Breast epithelium (tissue), 4 donors: ENCODE measurements around the gene CDK18. TPM values are rescaled to one million over a fixed set of nuclear protein-coding genes. Genes with fewer than 3 reads are reported as not detected.

Experiments
- DNase-seq, 2 donors: peaks; one replicate each; pipeline ENCODE4 v3.0.0-alpha.2; 2019; ENCODE audit warnings: low spot score in 2 of 2
- H3K27ac ChIP-seq, 2 donors: fragments of 200-600 bp; sonication (generic) in 1 of 2; one replicate each; pipeline ENCODE4 v1.5.1; 2016 to 2019; ENCODE audit warnings: mild to moderate bottlenecking in 1 of 2
- H3K27me3 ChIP-seq, 2 donors: fragments of 200-600 bp; sonication (generic) in 1 of 2; one replicate each; pipeline versions ENCODE4 v1.5.1 to v1.6.0; 2017 to 2019; ENCODE audit warnings: control low read depth in 1 of 2, mild to moderate bottlenecking in 1 of 2
- H3K36me3 ChIP-seq: fragments of 200-600 bp; one replicate; pipeline ENCODE4 v1.5.1; 2019
- H3K4me1 ChIP-seq, 2 donors: fragments of 200-600 bp; sonication (generic); one replicate each; pipeline ENCODE4 v1.5.1; 2016 to 2019; ENCODE audit warnings: control low read depth in 1 of 2
- H3K4me3 ChIP-seq, 3 donors: fragments of 200-600 bp; sonication (generic); 1 replicate in 2 of 3; 2 replicates in 1 of 3; pipeline ENCODE4 v1.5.1; 2016 to 2019; ENCODE audit warnings: mild to moderate bottlenecking in 3 of 3, moderate library complexity in 2 of 3
- H3K9me3 ChIP-seq, 2 donors: fragments of 200-600 bp; sonication (generic) in 1 of 2; one replicate each; pipeline ENCODE4 v1.5.1; 2016 to 2019; ENCODE audit warnings: control low read depth in 1 of 2
- POLR2A ChIP-seq: fragments of 450-650 bp; IDR thresholded peaks from one replicate; pipeline ENCODE4 v1.6.1; 2016; ENCODE audit warnings: antibody characterized with exemption, mild to moderate bottlenecking, moderate library complexity
- POLR2AphosphoS5 ChIP-seq, 3 donors: sonication (generic); formaldehyde crosslinking; IDR thresholded peaks; one replicate each; pipeline ENCODE4 v1.6.1; 2017; ENCODE audit warnings: antibody characterized with exemption in 3 of 3
- intact Hi-C: fragments of 100-400 bp; cut with DNase I; formaldehyde crosslinking; loops from one replicate; pipeline ENCODE4 v1.15.1; 2023; ENCODE audit warnings: low total_unique reads
- total RNA-seq, 3 donors: library from RNA; depleted of rRNA; stranded (reverse); fragments of >200 nt; gene quantifications; one replicate each; pipeline ENCODE4 v1.1.0, GENCODE V29; 2016
- TF ChIP-seq, protein P1 (sequence below), 3 donors: fragments of 450-650 bp; IDR thresholded peaks; one replicate each; pipeline ENCODE4 v1.5.1; 2016 to 2017; ENCODE audit warnings: antibody characterized with exemption in 3 of 3, mild to moderate bottlenecking in 3 of 3, moderate library complexity in 3 of 3

Gene CDK18
- total RNA-seq, 3 donors from 2014 or later: 1.4 to 12.3 (median 9.2) TPM

DNA sequence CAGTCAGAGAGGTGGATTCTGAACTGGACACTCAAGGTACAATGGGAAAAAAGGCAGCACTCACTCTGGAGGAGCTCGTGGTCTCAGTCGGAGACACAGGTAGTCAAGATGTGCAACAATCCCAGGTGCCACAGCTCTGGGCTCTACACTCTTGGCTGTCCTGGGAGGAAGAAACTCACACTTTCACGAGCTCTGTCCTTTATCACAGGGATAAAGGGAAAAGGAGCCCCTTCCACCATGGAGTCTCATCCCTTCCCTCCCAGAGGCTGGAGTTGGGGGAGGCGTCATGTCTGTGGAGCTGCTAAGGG, 20.3 kb downstream of the CDK18 start:
- no peak overlapping the region for H3K27ac ChIP-seq
- intact Hi-C loops: no loop called here

DNA sequence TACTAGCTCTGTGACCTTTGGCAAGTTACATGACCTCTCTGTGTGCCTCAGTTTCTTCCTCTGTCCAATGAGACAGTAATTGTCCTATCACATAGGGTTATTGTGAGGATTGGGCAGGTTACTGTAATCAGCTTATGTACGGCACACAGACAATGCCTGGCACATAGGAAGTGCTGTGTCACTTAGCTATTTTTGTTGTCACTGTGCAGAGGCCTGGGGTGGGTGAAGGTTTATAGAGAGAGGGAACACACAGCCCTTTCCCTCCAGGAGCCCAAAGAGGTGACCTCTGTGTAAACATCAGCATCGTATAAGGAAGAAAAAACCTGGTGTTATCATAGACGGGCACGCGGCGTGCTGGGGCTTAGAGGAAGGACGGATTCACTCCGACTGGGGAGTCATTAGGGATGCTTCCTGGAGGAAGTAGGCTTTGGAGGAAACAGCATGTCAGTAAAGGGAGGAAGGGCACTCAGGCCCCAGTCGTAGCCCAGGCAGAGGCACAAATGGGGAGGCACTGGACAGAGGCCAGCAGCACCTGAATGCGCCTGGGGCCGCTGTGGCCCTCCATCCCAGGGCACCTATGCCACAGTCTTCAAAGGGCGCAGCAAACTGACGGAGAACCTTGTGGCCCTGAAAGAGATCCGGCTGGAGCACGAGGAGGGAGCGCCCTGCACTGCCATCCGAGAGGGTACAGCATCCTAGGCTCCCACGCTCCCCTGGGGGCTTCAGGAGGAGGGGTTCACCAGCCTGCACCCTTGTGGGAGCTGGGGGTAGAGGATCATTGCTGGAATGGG, 21.2 kb downstream of the CDK18 start:
- Histone ChIP-seq H3K4me3 (no peak overlapping the region), H3K4me1 (peaks cover 0 to 3% of the 10 kb centered on the region in 2 donors), H3K27me3 (no peaks in the 10 kb centered on the region), H3K36me3 (no peaks in the 10 kb centered on the region), H3K9me3 (no peaks in the 10 kb centered on the region), H3K27ac (no peak overlapping the region)
- no peak for DNase-seq
- intact Hi-C loops: no loop called here
- TF ChIP-seq POLR2AphosphoS5 (IDR thresholded peaks at IDR 0.05): no peak
- TF ChIP-seq, protein P1, sequence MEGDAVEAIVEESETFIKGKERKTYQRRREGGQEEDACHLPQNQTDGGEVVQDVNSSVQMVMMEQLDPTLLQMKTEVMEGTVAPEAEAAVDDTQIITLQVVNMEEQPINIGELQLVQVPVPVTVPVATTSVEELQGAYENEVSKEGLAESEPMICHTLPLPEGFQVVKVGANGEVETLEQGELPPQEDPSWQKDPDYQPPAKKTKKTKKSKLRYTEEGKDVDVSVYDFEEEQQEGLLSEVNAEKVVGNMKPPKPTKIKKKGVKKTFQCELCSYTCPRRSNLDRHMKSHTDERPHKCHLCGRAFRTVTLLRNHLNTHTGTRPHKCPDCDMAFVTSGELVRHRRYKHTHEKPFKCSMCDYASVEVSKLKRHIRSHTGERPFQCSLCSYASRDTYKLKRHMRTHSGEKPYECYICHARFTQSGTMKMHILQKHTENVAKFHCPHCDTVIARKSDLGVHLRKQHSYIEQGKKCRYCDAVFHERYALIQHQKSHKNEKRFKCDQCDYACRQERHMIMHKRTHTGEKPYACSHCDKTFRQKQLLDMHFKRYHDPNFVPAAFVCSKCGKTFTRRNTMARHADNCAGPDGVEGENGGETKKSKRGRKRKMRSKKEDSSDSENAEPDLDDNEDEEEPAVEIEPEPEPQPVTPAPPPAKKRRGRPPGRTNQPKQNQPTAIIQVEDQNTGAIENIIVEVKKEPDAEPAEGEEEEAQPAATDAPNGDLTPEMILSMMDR (IDR thresholded peaks at IDR 0.05): no peak
- TF ChIP-seq POLR2A: no peak

More for the DNA sequence above, 20.3 kb downstream of the CDK18 start:
- Histone ChIP-seq H3K9me3 (no peaks in the 10 kb centered on the region), H3K4me1 (peaks cover 0 to 3% of the 10 kb centered on the region in 2 donors), H3K36me3 (no peaks in the 10 kb centered on the region), H3K4me3 (no peak overlapping the region), H3K27me3 (no peaks in the 10 kb centered on the region)
- DNase-seq: no peak
- TF ChIP-seq, protein P1 (IDR thresholded peaks at IDR 0.05): no peak
- TF ChIP-seq POLR2AphosphoS5 (IDR thresholded peaks at IDR 0.05) (no peak), POLR2A (no peak)

DNA sequence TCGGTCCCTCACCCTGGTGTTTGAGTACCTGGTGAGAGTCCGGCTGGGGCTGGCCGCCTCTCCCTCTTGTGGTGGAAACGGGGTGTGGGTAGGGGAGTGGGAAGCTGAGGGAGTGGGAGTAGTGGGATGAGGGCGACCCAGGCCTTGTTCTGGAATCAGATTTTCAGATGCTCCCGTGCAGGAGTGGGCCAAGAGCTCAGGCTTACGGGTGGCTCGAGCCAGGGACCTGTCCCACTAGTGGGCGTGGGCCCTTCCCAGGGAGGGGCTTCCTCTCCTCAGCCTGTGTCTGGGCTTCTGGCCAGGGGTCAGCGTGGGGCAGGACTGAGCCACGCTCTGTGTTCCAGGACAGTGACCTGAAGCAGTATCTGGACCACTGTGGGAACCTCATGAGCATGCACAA, 22.0 kb downstream of the CDK18 start:
- H3K4me3 ChIP-seq: no peak overlapping the region
- no peaks in the 10 kb centered on the region for H3K9me3 ChIP-seq
- no peaks in the 10 kb centered on the region for H3K27me3 ChIP-seq
- no peak overlapping the region for H3K27ac ChIP-seq
- peaks cover 0 to 3% of the 10 kb centered on the region in 2 donors for H3K4me1 ChIP-seq
- intact Hi-C loops: no loop called here
- TF ChIP-seq POLR2A (no peak), POLR2AphosphoS5 (IDR thresholded peaks at IDR 0.05) (no peak)
- TF ChIP-seq, protein P1 (IDR thresholded peaks at IDR 0.05): no peak
- H3K36me3 ChIP-seq: no peaks in the 10 kb centered on the region
- no peak for DNase-seq

DNA sequence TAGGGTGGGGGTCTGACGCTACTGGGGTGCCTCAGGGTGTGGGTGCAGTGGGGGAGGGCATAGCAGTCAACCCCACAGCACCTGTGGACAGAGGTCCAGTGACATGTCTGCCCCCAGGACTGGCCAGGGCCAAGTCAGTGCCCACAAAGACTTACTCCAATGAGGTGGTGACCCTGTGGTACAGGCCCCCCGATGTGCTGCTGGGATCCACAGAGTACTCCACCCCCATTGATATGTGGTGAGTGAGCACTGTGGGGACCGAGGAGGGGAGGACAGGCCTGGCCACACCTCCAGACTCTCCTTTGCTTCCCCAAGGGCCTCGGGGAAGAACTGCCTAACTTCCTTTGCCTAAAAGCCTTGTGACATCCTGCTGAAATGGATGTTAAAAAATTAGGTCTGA, 23.5 kb downstream of the CDK18 start:
- intact Hi-C loops: no loop called here

DNA sequence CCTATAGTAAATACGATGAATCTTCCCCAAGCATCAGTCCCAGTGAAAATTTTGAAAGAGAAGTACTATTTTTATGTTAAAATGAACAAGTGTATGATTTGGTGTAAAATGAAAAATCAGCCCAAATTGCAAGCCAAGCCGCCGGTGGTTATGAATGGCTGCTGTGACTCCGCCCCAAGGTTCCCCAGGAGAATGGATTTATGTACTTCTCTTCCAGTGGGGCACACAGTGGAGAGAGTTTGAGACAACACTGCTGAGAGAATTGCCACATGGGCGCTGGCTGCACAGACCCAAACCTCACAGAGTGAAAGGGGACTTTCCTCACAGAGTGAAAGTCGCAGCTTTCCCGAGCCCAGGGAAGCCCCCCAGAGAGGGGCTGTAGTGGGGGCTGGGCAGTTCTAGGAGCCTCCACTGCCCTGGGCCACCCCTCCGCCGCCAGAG, 24.0 kb downstream of the CDK18 start:
- peaks cover 0 to 3% of the 10 kb centered on the region in 2 donors for H3K4me1 ChIP-seq
- no peak for DNase-seq

More for the DNA sequence above, 23.5 kb downstream of the CDK18 start:
- Histone ChIP-seq H3K4me1 (peaks cover 0 to 3% of the 10 kb centered on the region in 2 donors), H3K4me3 (no peak overlapping the region), H3K27ac (no peak overlapping the region), H3K36me3 (no peaks in the 10 kb centered on the region), H3K9me3 (no peaks in the 10 kb centered on the region), H3K27me3 (no peaks in the 10 kb centered on the region)
- no peak for DNase-seq
- TF ChIP-seq, protein P1 (IDR thresholded peaks at IDR 0.05): no peak
- no peak for TF ChIP-seq POLR2AphosphoS5 (IDR thresholded peaks at IDR 0.05)
- no peak for TF ChIP-seq POLR2A

More for the DNA sequence above, 24.0 kb downstream of the CDK18 start:
- Histone ChIP-seq H3K4me3 (no peak overlapping the region), H3K9me3 (no peaks in the 10 kb centered on the region), H3K36me3 (no peaks in the 10 kb centered on the region), H3K27me3 (no peaks in the 10 kb centered on the region), H3K27ac (no peak overlapping the region)
- intact Hi-C loops: no loop called here
- no peak for TF ChIP-seq POLR2AphosphoS5 (IDR thresholded peaks at IDR 0.05)
- no peak for TF ChIP-seq POLR2A
- TF ChIP-seq, protein P1 (IDR thresholded peaks at IDR 0.05): no peak
